NCI-H1694 (cell line): ENCODE measurements around the gene CDK5.
"Not testable (repeated sequence)": the region's sequence is repeated elsewhere in the genome, so short reads cannot be mapped to it uniquely, and the experiment has no call there.

ENCODE experiments used
- DNase-seq: peaks from one replicate; lab custom pipeline; 2025; lab: John Stamatoyannopoulos, UW

Gene CDK5

GRCh38 chr7:151013733-151014497 lies 43.8 kb downstream of the CDK5 start:
- DNase-seq = no peak

- no peak for DNase-seq
These were observed 44.4 kb downstream of the CDK5 start for GRCh38 chr7:151013356-151013732.

GRCh38 chr7:151012911-151013347 lies 44.8 kb downstream of the CDK5 start:
- no peak for DNase-seq

GRCh38 chr7:151012031-151012692 lies 45.5 kb downstream of the CDK5 start:
- DNase-seq = no peak

- not testable (repeated sequence) for DNase-seq
These were observed 46.1 kb downstream of the CDK5 start for GRCh38 chr7:151011616-151012015.

- DNase-seq = no peak
These were observed 46.6 kb downstream of the CDK5 start for GRCh38 chr7:151011097-151011409.

- DNase-seq = no peak
These were observed 47.2 kb downstream of the CDK5 start for GRCh38 chr7:151010307-151011096.

GRCh38 chr7:151010037-151010306 lies 47.7 kb downstream of the CDK5 start:
- DNase-seq = no peak

- DNase-seq = no peak
These were observed 48.2 kb downstream of the CDK5 start for GRCh38 chr7:151009327-151010036.

GRCh38 chr7:151008511-151009323 lies 49.0 kb downstream of the CDK5 start:
- no peak for DNase-seq

- no peak for DNase-seq
These were observed 49.6 kb downstream of the CDK5 start for GRCh38 chr7:151008143-151008510.

GRCh38 chr7:151007469-151007898 lies 50.2 kb downstream of the CDK5 start:
- DNase-seq = no peak

- DNase-seq = no peak
These were observed 51.0 kb downstream of the CDK5 start for GRCh38 chr7:151006590-151007300.

GRCh38 chr7:151005566-151005965 lies 52.1 kb downstream of the CDK5 start:
- no peak for DNase-seq
